Measurements from ENCODE around the gene RCSD1.
A peak's percentile ranks its signal among the peaks of the same experiment; 100 is the strongest.

RCSD1 gene

DNA sequence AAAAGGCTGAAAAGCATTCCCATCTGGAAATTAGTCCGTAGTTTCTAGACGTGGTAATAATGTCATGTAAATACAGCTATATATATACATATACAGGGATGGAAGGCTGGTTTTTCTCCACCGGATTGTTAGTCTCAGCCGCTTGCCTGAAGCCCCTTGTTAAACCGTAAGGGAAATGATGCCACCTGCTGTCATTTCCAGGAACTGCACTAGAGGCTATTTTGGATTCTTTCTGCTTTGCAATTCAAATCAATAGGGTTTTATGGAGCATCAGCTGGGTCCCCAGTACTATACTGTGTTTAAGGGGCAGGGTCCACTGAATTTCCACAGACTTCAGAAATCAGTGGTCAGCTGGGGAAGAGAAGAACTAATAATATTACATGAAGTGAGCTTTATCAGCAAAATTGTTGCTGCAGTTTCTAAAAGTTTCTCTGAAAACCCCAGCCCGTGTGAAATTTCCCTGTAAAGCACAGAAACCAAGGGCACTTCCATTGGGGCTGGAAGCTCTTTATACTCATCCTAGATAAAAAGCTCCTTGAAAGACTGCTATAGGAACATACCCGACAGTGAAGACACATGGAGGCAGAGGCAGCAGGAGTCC lies 58.0 kb downstream of the RCSD1 start:
- peak; percentile 79 for DNase-seq (ENCODE audit: low spot score)

DNA sequence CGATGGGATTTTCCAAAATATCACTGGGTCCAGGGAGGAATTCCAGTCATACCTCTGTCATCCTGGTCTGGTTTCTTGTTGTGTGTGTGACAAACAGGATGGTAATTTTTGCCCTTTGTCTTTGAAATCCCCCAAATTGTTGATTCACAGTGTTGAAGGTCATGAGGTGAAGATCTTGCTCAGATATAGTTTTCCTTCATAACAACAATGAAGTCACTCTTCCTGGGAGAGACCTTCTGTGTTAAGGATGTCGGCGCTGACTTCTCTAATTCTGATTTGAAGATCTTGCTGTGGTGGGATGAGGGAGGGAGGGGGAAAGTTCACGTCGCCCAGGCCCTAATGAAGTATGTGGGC lies 59.5 kb downstream of the RCSD1 start:
- no peak for DNase-seq (ENCODE audit: low spot score)

DNA sequence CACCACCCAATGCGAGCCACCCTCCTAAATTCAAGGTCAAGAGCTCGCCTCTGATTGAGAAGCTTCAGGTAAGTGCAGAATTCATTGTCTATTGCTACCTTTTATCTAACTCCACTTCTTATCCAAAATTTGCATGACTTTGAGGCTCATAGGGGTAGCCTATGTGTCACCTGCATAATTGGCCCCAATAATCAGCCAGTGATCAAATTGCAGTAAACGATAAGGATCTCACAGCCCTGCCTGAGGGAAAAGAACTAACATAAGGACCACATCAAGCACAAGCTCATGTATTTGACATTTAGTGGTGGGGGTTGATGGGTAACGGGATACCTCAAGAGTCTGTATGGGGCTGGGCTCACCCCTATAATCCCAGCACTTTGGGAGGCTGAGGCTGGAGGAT lies 60.0 kb downstream of the RCSD1 start:
- no peak for DNase-seq (ENCODE audit: low spot score)

DNA sequence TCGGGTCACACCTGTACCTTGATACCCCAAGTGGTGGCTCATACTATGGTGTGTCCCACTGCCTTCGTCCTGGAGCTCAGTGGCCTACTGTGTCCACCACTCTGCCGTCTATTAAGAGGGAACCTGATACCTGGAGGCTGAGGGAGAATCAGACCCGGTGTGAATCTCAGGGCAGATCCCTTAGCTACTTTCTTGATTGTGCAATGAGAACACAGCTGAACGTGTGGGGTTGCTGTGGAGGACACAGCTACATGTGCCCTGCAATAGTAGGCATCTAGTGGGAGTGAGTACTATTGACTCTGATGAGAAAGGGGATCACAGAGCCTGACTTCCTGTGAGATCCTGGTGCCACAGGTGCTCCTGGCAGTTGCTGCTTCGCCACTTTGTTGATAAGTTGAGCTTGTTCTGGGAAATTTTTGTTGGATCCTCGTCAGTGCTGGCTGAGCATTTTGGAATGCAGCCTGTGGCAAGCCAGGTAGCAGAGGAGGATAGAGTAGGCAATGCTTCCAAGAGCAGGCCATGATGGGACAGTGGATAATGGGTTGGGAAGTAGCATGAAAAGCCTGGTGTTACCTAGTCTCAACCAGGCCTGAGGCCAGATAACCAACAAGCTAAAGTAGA lies 63.5 kb downstream of the RCSD1 start:
- DNase-seq (ENCODE audit: low spot score): no peak

DNA sequence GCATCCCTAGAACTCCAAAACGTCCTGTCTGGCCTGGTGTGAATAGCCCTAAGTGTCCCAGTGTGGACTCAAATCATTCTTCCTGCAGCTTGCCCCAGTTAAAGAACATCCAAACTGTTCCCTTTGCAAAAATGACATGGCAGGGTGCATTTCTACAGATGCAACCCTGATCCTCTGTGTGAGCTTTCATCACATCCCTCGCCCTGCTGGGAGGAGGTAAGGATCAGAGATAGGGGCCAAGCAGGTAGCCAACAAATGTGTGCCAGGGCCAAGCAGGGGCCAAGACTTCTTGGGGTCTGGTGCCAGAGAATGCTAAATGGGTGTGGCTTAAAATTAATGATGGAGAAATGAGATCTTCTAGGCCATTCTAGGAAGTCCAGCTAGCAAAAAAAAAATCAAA lies 64.7 kb downstream of the RCSD1 start:
- DNase-seq (ENCODE audit: low spot score): no peak

DNA sequence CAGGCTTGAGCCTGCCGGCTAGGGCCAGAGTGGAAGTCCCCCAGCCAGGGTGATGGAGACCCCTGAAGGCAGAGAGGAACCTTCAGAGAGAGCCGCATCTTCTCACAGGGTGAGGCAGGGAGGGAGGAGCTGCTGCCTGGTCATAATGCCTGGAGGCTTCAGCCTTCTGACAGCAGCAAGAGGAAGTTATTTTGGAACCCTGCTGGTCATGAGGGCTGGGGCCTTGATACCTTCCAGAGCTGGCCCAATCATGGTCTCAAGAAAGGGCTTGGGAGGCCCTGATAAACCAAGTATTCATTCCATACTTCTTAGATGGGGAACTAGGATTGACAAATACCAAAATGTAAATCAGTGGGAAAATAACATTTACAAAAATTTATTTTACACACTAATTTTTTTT lies 65.1 kb downstream of the RCSD1 start:
- DNase-seq (ENCODE audit: low spot score): no peak

DNA sequence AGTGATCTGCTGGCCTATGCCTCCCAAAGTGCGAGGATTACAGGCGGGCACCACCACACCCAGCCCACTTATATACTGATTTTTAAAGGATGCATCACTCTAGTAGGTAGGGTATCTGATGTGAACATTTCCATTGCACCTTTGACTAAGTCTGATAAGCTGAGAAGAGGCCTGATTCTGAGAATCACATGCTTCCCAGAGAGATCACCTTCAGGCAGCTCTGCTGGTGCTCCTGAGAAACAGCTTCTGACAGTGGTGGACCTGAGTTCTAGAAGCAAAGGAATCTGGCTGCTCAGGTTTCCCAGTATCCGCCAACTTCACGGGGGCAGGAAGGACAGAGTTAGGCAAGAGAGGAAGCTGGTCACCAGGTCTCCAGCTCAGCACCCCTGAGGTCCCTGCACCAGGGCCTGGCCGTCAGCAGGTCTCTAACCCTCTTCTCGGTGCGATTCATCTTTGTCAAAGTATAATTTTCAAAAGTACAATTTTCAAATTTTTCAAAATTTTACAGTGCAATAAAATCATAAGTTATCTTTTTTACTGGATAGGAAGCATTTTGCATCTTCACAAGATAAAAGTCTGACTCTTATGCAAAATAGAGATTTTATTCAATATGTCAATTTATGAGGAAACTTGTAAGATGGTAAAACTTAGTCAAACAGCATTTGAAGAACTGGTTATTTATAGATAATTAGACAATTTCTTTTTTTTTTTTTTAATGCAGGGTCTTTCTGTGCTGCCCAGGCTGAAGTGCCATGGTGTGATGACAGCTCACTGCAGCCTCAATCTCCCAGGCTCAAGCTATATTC lies 65.9 kb downstream of the RCSD1 start:
- DNase-seq (ENCODE audit: low spot score): no peak

DNA sequence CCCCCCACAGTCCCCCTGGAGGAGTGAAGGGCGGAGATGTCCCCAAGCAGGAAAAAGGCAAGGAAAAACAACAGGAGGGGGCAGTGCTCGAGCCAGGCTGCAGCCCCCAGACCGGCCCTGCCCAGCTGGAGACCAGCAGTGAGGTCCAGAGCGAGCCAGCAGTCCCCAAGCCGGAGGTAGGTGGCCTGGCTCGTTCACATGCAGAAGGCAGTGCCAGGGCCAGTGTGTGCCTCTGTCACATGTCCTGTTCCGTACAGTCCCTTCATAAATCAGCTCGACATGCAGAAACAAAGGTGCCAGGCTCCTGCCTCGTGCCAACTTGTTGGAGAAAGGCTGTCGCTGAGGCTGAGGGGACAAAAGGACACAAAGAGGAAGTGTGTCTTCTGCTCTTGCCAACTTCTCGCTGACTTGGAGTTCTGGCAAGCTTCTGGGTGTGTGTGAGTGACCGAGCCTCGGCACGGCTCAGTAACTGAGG lies 67.7 kb downstream of the RCSD1 start:
- DNase-seq (ENCODE audit: low spot score): peak; percentile 54

DNA sequence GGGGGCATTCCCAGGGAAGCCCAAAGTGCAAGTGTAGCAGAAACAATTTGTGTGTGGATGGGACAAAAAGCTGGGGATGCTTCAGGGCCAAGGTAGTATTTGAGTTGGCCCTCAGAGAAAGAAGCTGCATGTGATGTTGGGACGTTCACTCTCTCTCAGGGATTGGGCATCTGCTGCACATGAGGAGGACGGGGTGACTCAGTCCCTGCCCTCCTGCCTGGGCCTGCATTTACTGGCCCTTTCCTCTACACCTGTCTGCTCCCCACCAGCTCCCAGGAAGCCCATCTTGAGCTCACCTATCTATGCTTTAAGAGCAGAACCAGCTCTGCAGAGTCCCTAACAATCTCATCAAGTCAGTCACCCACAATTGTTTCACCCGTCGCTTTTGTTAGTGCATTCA lies 68.3 kb downstream of the RCSD1 start:
- DNase-seq (ENCODE audit: low spot score): no peak

DNA sequence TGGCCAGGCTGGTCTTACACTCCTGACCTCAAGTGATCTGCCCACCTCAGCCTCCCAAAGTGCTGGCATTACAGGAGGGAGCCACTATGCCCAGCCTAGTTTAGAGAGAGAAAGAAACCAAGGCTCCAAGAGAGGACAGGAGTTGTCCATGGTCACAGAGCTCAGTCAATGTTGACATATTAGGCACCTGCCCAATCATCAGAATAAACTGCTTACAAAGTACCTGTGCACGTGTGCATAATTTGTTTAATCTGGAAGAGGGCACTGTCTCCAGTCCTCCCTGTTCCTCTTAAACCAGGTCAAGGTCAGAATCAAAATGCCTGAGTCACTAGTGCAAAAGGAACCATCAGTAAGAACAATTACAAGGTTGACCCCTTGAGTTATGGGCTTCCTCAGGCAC lies 71.5 kb downstream of the RCSD1 start:
- no peak for DNase-seq (ENCODE audit: low spot score)

DNA sequence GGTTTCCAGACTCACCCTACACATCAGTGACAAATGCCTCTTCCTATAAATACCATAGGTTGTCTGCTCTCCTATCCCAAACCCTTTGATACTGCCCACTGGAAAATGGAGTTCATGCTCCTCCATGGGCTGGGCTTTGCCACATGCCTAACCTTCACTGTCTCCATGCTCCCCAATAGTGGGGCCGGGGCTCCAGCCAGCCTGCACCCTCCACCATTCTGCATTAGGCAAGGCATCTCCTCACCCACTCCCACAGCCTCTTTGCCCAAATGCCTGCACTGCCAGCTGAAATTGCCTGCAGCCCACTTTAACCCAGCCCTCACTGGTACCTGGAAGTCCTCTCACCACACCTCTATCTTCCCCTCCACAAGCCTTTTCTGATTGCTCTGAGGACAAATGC lies 73.5 kb downstream of the RCSD1 start:
- DNase-seq (ENCODE audit: low spot score): no peak

DNA sequence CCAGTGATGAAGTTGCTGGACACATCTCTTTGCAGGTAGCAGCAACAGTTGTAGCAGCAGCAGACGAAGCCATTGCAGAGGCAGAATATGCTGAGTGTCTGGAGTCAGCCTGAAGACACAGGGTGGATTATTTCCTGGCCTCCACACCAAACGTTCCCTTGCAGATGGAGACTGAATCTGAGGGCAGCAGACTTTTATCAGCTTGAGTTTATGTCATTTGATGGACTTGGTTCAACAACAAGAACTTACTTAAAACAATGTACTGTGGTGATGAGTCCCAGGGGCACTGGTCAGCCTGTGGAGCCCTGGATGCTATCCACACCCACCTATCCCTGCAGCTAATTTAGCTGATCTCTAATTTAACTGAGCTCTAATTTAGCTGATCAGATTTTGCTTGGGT lies 74.7 kb downstream of the RCSD1 start:
- DNase-seq (ENCODE audit: low spot score): no peak

DNA sequence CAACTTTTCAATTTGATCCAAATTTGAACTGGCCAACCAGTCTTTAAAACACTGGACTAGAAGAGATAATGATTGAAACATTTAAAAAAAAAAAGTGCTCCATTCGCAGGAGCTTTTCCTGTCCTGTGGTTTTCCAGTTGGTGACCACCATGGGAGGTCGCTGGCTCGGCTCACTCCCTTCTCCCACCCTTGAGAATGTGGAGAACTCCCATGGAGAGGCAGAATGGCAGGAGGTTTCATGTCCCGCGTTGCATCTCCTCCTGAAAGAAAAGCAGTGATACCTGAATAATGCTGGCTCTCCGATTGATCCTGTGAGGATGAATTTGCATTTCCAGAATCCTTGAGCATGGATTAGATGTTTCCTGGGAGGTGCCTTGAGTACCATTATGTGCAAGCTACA lies 75.2 kb downstream of the RCSD1 start:
- no peak for DNase-seq (ENCODE audit: low spot score)

DNA sequence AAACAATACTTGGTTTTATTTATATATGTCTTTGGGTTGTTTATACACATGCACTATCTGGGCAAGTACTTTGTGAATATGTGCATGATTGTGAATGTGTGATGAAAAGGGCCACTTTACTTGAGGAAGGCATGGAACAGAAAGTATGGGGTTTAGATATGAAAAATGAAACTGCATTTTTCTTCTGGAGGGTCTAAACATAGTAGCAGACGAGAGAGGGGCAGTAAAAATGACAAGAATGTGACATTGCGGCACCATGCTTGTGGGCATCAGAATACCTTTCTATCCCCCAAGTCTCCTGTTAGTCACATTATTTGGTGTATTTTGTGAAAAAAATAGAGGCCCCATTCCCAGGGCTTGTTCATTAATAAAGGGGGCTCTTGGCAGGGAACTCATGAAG lies 76.3 kb downstream of the RCSD1 start:
- DNase-seq (ENCODE audit: low spot score): no peak

DNA sequence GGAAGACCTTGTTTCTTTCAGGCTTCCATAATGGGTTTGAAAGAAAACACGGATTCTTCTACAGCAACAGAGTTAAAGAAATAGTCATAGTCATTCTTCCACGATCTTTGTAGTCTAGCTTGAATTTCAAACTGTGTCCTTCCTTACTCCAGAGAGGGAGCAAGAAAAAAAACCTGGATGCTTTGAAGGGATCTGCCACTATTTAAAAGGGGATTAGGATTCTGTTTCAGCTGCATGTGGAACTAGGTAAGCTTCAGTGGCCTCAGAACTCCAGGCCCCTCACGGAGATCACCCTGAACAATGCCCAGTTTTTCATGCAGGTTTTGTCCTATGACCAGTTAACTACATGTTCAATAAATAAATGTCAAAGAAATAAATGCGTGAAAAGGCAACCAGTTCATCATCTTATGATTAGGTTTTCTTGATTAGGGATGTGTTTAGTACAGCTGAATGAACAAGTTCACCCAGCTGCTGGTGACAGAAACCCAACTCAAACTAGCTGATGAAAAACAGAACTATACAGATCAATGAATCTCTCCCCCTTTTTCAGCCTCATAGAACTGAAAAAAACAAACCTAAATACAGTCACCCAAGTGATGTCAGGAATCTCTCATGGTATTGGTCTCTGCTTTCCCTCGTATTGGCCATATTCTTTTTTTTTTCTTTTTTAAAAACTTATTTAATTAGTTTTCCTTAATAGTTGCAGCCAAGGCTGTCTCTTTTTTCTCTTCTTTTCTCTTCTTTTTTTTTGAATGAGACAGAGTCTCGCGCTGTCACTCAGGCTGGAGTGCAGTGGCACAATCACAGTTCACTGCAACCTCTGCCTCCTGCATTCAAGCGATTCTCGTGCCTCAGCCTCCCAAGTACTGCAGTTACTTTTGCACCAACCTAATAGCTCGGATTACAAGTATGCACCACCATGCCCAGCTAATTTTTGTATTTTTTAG lies 77.2 kb downstream of the RCSD1 start:
- no peak for DNase-seq (ENCODE audit: low spot score)

DNA sequence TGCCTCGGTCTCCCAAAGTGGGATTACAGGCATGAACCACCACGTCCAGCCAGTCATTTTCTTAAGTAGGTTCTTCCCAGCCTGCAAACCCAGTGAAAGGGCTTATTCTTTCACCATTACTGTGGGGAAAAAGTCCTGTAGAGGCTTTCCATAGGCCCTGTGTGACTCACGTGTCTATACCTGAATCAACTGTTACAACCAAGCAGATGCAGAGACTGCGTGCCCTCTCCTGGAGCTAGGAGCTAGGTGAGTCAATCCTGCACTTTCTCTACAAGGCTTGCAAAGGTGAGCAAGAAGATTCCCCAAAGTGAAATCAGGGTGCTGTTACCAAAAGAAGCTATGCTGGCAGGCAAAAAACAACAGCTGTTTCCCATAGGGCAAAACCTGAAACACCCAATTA lies 77.9 kb downstream of the RCSD1 start:
- DNase-seq (ENCODE audit: low spot score): no peak

DNA sequence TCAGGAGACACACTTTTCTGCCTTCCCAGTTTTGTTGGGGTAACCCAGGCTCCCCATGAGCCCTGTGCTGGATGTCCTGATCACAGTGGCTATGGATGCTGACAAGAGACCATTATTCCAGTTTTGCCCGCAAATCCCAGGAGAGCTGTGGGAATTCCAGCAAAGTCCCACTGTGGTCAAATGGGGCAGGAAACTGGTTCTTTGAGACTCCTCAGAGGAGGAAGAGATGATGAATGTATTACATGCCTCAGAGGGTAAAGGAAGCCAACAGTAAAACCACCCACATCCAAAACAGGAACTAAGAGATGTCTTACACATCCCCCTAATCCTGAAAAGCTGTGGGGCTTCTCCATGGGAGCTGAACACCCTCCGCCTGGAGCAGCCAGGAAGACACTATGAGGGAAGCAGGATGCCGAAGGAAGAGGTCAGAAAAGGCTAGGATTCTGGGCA lies 78.9 kb downstream of the RCSD1 start:
- no peak for DNase-seq (ENCODE audit: low spot score)

DNA sequence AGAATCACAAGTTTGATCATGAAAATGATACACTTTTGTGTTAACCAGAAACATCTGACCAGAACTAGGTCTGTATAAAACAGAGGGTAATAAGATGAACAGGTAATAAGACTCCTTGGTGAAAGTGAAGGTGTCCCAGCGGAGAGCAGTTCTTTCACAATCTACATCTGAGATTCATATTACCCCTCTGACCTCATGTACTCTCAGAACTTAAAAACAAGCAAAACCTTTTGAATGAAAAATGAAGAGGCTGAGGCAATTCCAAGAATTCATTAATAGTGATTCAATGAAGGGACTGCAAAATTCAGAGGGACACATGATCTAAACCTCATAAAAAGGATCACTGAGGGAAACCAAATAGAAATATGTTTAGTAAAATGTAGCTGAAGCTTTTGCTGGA lies 80.8 kb downstream of the RCSD1 start:
- DNase-seq (ENCODE audit: low spot score): no peak

DNA sequence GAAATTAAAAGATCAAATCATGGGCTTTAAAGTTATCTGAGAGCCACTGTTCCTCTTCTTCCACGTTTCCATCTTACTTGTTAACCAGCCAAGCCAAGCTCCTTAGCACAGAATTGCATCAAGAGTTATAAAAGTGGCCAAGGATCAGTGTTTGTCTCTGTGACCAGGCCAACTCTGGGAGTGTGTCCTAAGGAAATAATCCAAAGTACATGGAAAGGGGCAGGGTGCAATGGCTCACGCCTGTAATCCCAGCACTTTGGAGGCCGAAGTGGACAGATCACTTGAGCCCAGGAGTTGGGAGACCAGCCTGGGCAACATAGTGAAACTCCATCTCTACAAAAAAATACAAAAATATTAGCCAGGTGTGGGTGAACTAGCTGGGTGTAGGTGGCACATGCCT lies 81.8 kb downstream of the RCSD1 start:
- DNase-seq (ENCODE audit: low spot score): no peak

DNA sequence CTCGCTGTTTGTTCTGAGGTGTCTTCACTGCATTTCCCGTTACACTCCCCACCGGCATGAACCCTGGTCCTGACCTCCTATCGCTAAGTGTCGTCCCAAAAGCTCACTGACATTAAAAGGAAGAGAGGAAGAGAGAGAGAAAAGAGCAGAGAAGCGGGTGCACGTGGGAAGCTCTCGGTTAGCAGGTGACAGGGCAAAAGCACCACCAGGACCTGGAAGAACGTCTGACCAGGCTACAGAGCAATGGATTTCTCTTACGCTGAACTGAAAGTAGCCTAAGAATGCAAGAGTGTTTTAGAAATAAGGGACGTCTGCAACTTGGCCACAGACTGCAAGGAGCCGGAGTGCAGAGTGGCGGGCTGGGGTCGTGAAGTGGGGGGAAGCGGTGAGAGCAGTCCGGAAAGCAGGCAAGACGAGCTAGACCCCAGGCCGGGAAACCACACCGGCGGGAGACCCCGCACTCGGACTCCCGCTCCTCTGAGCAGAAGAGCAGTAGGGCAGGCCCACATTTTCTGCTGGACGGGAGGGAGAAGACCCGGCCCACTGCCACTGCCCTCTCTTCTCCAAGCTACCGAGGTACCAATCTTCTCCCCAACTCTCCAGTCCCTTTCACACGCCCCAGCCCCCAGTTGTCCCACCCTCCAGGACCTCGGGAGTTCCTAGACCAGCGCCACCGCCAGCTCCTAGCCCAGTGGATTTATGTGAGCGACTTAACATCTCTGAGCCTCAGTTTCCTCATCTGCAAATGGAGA lies 83.5 kb downstream of the RCSD1 start:
- no peak for DNase-seq (ENCODE audit: low spot score)

DNA sequence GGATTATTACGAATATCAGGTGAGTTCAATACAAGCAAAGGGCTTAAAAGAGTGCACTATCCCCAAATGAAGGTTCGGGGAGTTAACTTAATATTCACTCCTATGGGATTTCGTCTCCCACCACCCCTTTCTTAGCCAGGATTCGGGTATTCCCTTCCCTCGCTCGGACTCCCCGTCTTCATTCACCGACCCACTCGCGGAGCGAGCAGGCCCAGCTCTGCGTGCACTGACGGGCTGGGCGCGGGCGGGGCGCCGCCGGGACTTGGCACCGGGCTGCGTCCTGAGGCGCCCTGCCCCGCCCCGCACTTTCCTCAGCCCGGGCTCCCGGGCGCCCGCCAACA lies 84.0 kb downstream of the RCSD1 start:
- DNase-seq (ENCODE audit: low spot score): no peak
